WERI-Rb-1 (cell line): ENCODE measurements around the gene TRDN.

ENCODE experiments used
- DNase-seq: peaks from one replicate; pipeline ENCODE4 v3.0.0-alpha.2; 2020
- H3K27ac ChIP-seq: fragments of 250-450 bp; sonication (Bioruptor Pico); 2 replicates; pipeline ENCODE4 v1.5.1; 2020; ENCODE audit warnings: mild to moderate bottlenecking, moderate library complexity
- H3K27me3 ChIP-seq: fragments of 250-450 bp; sonication (Bioruptor Pico); 2 replicates; pipeline ENCODE4 v1.5.1; 2021; ENCODE audit warnings: mild to moderate bottlenecking, low read depth, moderate library complexity; ENCODE audit not compliant: insufficient read depth, severe bottlenecking
- H3K36me3 ChIP-seq: fragments of 250-450 bp; sonication (Bioruptor Pico); 2 replicates; pipeline ENCODE4 v1.5.1; 2020; ENCODE audit warnings: mild to moderate bottlenecking, moderate library complexity
- H3K4me3 ChIP-seq: 2 replicates; pipeline ENCODE4 v1.5.1; 2011; ENCODE audit warnings: low read depth, mild to moderate bottlenecking, control low read depth, low read length
- H3K9me3 ChIP-seq: fragments of 250-450 bp; sonication (Bioruptor Pico); 2 replicates; pipeline ENCODE4 v1.5.1; 2021; ENCODE audit warnings: mild to moderate bottlenecking, moderate library complexity; ENCODE audit not compliant: severe bottlenecking
- TF ChIP-seq, protein P1 (sequence below): IDR thresholded peaks from 2 replicates; pipeline ENCODE4 v1.5.1; 2011; ENCODE audit warnings: low read depth, mild to moderate bottlenecking, control low read depth, inconsistent platforms, low read length

Gene TRDN

DNA sequence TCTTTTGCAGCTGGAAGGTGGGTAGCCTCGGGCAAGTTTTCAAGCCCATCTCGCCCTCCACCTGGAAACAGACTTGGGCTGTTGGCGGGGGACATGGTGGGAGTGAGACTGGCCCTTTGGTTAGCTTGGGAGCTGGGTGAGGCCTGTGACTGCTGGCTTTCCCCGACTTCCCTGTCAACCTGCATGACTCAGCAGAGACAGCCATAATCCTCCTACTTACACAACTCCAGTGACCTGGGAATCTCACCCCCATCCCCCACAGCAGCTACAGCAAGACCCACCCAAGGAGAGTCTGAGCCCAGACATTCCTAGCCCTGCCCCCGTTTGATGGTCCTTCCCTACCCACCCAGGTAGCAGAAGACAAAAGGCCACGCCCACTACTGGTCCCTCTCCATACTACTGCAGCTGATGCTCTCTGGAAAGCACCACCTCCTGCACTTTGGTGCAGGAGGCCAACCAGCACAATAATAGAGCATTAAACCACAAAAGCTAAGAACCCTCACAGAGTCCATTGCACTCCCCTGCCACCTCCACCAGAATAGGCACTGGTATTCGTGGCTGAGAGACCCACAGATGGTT, 188.4 kb downstream of the TRDN start:
- H3K27me3 ChIP-seq = no peaks in the 10 kb centered on the region
- no peak overlapping the region for H3K27ac ChIP-seq
- H3K9me3 ChIP-seq = no peaks in the 10 kb centered on the region
- TF ChIP-seq, protein P1, sequence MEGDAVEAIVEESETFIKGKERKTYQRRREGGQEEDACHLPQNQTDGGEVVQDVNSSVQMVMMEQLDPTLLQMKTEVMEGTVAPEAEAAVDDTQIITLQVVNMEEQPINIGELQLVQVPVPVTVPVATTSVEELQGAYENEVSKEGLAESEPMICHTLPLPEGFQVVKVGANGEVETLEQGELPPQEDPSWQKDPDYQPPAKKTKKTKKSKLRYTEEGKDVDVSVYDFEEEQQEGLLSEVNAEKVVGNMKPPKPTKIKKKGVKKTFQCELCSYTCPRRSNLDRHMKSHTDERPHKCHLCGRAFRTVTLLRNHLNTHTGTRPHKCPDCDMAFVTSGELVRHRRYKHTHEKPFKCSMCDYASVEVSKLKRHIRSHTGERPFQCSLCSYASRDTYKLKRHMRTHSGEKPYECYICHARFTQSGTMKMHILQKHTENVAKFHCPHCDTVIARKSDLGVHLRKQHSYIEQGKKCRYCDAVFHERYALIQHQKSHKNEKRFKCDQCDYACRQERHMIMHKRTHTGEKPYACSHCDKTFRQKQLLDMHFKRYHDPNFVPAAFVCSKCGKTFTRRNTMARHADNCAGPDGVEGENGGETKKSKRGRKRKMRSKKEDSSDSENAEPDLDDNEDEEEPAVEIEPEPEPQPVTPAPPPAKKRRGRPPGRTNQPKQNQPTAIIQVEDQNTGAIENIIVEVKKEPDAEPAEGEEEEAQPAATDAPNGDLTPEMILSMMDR = no peak
- no peaks in the 10 kb centered on the region for H3K36me3 ChIP-seq
- peak; percentile 21 for DNase-seq
- no peak overlapping the region for H3K4me3 ChIP-seq

DNA sequence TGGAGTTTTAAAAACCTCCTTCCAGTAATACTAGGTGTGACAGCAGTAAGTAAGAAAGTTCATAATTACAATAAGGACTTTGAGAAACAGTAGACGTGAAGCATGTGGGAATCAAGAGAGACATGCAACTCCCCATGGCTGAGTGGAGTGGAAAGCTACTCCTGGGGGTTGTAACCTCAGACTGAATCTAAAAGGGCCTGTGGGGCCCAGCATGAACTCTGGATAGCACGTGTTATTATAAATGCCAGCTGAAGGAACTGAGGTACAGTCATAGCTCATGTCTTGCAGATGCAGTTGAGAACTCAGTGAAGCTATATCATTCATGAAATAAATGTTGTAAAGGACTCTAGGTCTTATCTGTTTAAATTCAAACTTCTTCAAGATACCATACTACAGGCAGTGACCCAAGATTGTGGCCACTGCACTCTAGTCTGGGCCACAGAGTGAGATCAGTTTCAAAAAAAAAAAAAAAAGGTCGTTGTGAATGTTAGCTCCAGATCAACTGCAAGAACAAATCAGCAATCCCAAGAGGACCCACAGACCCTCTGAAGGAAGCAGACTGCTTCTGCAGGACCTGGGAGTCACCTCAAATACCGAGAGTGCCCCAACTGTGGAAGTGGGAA, 189.3 kb downstream of the TRDN start:
- Histone ChIP-seq H3K27ac (no peak overlapping the region), H3K36me3 (no peaks in the 10 kb centered on the region), H3K9me3 (no peaks in the 10 kb centered on the region), H3K4me3 (no peak overlapping the region), H3K27me3 (no peaks in the 10 kb centered on the region)
- DNase-seq = no peak
- TF ChIP-seq, protein P1 = no peak

DNA sequence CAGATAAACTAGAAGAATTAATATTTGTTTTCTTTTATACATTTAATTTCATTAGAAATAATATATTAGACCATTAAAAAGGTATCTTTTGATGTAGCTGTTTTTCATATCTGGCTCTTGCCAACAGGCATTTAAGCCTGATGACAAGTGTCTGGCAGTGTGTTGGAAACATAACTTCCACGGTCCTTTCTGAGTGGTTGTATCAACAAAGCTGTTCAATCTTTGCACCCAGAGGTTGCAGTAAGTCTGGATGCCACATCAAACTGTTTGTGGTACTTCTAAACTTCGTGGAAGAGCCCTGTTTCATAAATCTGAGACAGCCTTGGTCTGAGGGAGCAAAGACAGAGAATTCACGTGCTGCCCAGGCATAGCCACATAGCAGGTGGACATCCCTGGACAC, 197.4 kb downstream of the TRDN start:
- Histone ChIP-seq H3K36me3 (no peaks in the 10 kb centered on the region), H3K4me3 (no peak overlapping the region), H3K27ac (no peak overlapping the region), H3K9me3 (no peaks in the 10 kb centered on the region), H3K27me3 (no peaks in the 10 kb centered on the region)
- TF ChIP-seq, protein P1 = no peak
- no peak for DNase-seq

DNA sequence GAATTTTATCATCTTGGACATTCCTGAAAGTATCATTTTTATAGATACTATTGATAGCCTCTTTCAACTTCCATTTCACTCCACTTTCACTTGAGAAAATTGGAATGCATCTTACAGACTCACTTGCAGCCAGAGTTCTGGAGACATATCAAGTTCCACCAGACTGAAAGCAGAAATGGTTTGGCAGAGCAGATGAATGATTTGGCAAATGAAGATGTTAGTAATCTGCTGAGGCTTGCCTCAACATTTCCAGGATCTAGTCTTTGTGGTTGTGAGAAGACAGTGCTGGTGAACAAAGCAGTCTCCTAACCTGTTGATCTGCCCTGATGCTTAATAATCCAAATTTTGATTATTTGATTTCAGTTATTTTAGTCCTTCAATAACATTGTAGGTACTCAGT, 202.6 kb downstream of the TRDN start:
- no peak for DNase-seq
- Histone ChIP-seq H3K9me3 (no peaks in the 10 kb centered on the region), H3K4me3 (no peak overlapping the region), H3K27me3 (no peaks in the 10 kb centered on the region), H3K27ac (no peak overlapping the region), H3K36me3 (no peaks in the 10 kb centered on the region)
- TF ChIP-seq, protein P1 = no peak

DNA sequence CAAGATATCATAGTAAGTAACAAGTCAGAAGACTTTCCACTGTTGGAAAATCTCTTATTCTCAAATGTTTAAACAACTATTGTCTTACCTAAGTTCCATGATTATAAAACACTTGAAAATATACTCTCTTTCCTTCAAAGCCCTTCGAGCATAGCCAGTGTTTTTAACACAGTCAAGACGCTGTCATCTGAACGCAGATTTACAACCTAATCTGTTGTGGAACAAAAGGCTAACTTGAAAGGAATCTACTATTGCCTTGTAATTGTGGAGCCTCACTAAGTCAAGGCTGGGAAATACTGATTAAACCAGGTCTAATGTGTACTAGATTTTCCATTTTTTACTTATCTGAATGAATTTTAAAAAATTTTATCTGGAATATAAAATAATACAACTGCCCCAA, 205.8 kb downstream of the TRDN start:
- Histone ChIP-seq H3K36me3 (no peaks in the 10 kb centered on the region), H3K27me3 (no peaks in the 10 kb centered on the region), H3K4me3 (no peak overlapping the region), H3K27ac (no peak overlapping the region), H3K9me3 (no peaks in the 10 kb centered on the region)
- no peak for DNase-seq
- TF ChIP-seq, protein P1 = no peak

DNA sequence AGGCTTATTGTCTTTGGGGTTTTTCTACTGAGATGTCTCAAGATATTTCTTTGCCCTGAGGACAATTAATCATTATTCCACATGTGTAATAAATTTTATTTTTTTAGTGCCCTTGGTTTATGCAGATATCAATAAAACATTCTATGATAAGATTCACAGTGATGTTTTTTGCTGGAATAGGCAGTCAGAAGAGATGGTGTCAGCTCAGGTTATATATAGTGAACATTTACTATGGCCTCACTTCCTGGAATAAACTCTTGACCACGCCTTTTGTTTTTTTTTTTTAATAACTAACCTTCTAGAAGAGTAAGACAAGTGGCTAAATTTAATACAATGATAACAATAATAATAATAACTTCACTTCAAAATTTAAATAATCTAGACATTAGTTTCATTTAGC, 209.7 kb downstream of the TRDN start:
- TF ChIP-seq, protein P1 = no peak
- DNase-seq = no peak
- no peak overlapping the region for H3K4me3 ChIP-seq
- no peaks in the 10 kb centered on the region for H3K36me3 ChIP-seq
- H3K27ac ChIP-seq = no peak overlapping the region
- no peaks in the 10 kb centered on the region for H3K9me3 ChIP-seq
- no peaks in the 10 kb centered on the region for H3K27me3 ChIP-seq
